GM23338 (cell line): ENCODE measurements around the gene AZIN2. TPM values are rescaled to one million over a fixed set of nuclear protein-coding genes. Genes with fewer than 3 reads are reported as not detected.

Experiments used
- ATAC-seq: fragments of 200-7000 bp; cut with Tn5 transposase; 3 replicates; pipeline ENCODE4 v1.9.1; 2020
- DNase-seq: peaks from one replicate; pipeline ENCODE4 v3.0.0-alpha.2; 2015; ENCODE audit warnings: low spot score
- H2AFZ ChIP-seq: fragments of 200-600 bp; sonication (generic); 2 replicates; pipeline ENCODE4 v1.8.0; 2016; ENCODE audit warnings: antibody characterized with exemption, mild to moderate bottlenecking, moderate library complexity
- H3F3A ChIP-seq: fragments of 200-600 bp; sonication (generic); replicated peaks from 2 replicates; pipeline ENCODE4 v1.8.0; 2017; ENCODE audit warnings: antibody characterized with exemption, mixed run types, low read depth
- H3K27ac ChIP-seq: fragments of 200-600 bp; sonication (generic); 2 replicates; pipeline ENCODE4 v1.6.1; 2016; ENCODE audit warnings: low read depth
- H3K27me3 ChIP-seq: fragments of 200-600 bp; sonication (generic); 2 replicates; pipeline ENCODE4 v1.8.0; 2016; ENCODE audit warnings: mild to moderate bottlenecking, mixed run types, moderate library complexity; ENCODE audit not compliant: insufficient read depth
- H3K36me3 ChIP-seq: fragments of 200-600 bp; sonication (generic); 2 replicates; pipeline ENCODE4 v1.8.0; 2016; ENCODE audit warnings: mild to moderate bottlenecking; ENCODE audit not compliant: insufficient read depth
- H3K4me1 ChIP-seq: fragments of 200-600 bp; sonication (generic); 2 replicates; pipeline ENCODE4 v1.8.0; 2016; ENCODE audit warnings: mild to moderate bottlenecking, moderate library complexity; ENCODE audit not compliant: insufficient read depth
- H3K4me2 ChIP-seq: fragments of 200-600 bp; sonication (generic); 2 replicates; pipeline ENCODE4 v1.7.1; 2017; ENCODE audit warnings: mixed run types
- H3K4me3 ChIP-seq: fragments of 200-600 bp; sonication (generic); 2 replicates; pipeline ENCODE4 v1.6.1; 2016; ENCODE audit warnings: mixed run types
- H3K79me2 ChIP-seq: fragments of 200-600 bp; sonication (generic); replicated peaks from 2 replicates; pipeline ENCODE4 v1.8.0; 2017; ENCODE audit warnings: mild to moderate bottlenecking; ENCODE audit not compliant: insufficient read depth
- H3K9me2 ChIP-seq: fragments of 200-600 bp; sonication (generic); 2 replicates; pipeline ENCODE4 v1.8.0; 2017; ENCODE audit not compliant: insufficient read depth
- H4K20me1 ChIP-seq: fragments of 200-600 bp; sonication (generic); replicated peaks from 2 replicates; pipeline ENCODE4 v1.8.0; 2017; ENCODE audit warnings: mild to moderate bottlenecking; ENCODE audit not compliant: insufficient read depth
- H3K27ac Mint-ChIP-seq: 2 replicates; pipeline ENCODE4 v1.8.0; 2020; ENCODE audit warnings: inconsistent platforms, mild to moderate bottlenecking, moderate library complexity, mixed read lengths
- H3K27me3 Mint-ChIP-seq: 3 replicates; pipeline ENCODE4 v1.8.0; 2022; ENCODE audit warnings: low read depth, mild to moderate bottlenecking, moderate library complexity, mixed read lengths, inconsistent platforms; ENCODE audit not compliant: insufficient read depth, poor library complexity
- H3K36me3 Mint-ChIP-seq: 3 replicates; pipeline ENCODE4 v1.8.0; 2021; ENCODE audit warnings: low read depth, mild to moderate bottlenecking, inconsistent platforms, moderate library complexity, mixed read lengths
- H3K4me1 Mint-ChIP-seq: 3 replicates; pipeline ENCODE4 v1.8.0; 2020; ENCODE audit warnings: mild to moderate bottlenecking, inconsistent platforms, mixed read lengths
- H3K4me3 Mint-ChIP-seq: 3 replicates; pipeline ENCODE4 v1.8.0; 2021; ENCODE audit warnings: moderate library complexity, mild to moderate bottlenecking, inconsistent platforms, mixed read lengths
- H3K9me3 Mint-ChIP-seq: 3 replicates; pipeline ENCODE4 v1.8.0; 2020; ENCODE audit warnings: moderate library complexity, mild to moderate bottlenecking, inconsistent platforms, mixed read lengths
- CREB1 ChIP-seq: fragments of 250-450 bp; sonication (Bioruptor Pico); IDR thresholded peaks from 2 replicates; pipeline ENCODE4 v1.5.0; 2020; ENCODE audit warnings: low read depth, mild to moderate bottlenecking, moderate library complexity
- JUNB ChIP-seq: IDR thresholded peaks from one replicate; pipeline ENCODE4 v1.6.1; 2016; ENCODE audit warnings: antibody characterized with exemption; ENCODE audit not compliant: unreplicated experiment
- POLR2AphosphoS5 ChIP-seq: IDR thresholded peaks from 2 replicates; pipeline ENCODE4 v1.6.1; 2016; ENCODE audit warnings: antibody characterized with exemption, low read depth
- REST ChIP-seq: IDR thresholded peaks from one replicate; pipeline ENCODE4 v1.6.1; 2018; ENCODE audit warnings: antibody characterized with exemption; ENCODE audit not compliant: unreplicated experiment
- polyA plus RNA-seq: library from polyadenylated mRNA; unstranded; fragments of >200 nt; fragmentation: Nextera tagmentation; extraction: Ambion mirVana; gene quantifications from 2 replicates; pipeline ENCODE4 v1.2.1, GENCODE V29; 2016
- total RNA-seq: library from RNA; depleted of rRNA; stranded (reverse); fragments of >200 nt; shearing (Covaris generic); gene quantifications from 2 replicates; pipeline ENCODE4 v1.2.3, GENCODE V29; 2014

Gene AZIN2
- total and polyA plus RNA-seq, 2 experiments from 2014 or later = 0.37 to 1.2 TPM

- peak overlapping the region; percentile 36 for H3K27ac Mint-ChIP-seq
- peaks cover 6% of the 10 kb centered on the region for H3K27me3 Mint-ChIP-seq
- Histone ChIP-seq H3K4me2 (peak overlapping the region; percentile 92), H2AFZ (peak overlapping the region; percentile 83), H3K79me2 (peaks cover 54% of the 10 kb centered on the region), H3F3A (no peaks in the 10 kb centered on the region; the same call in 1 of the 2 replicates), H3K36me3 (no peaks in the 10 kb centered on the region), H3K9me2 (no peaks in the 10 kb centered on the region; the same call in 1 of the 2 replicates), H3K4me3 (peak overlapping the region; percentile 97), H3K27ac (no peak overlapping the region), H4K20me1 (peaks cover 39% of the 10 kb centered on the region), H3K4me1 (peaks cover 11% of the 10 kb centered on the region), H3K27me3 (peaks cover 8% of the 10 kb centered on the region)
- TF ChIP-seq JUNB = no peak
- H3K4me3 Mint-ChIP-seq = peak overlapping the region; percentile 88
- peaks cover 10% of the 10 kb centered on the region; the same call in 2 of the 3 replicates for H3K4me1 Mint-ChIP-seq
- H3K36me3 Mint-ChIP-seq = peaks cover 16% of the 10 kb centered on the region; the same call in 2 of the 3 replicates
- ATAC-seq (peak; percentile 34), DNase-seq (peak; percentile 26)
- peaks cover 10% of the 10 kb centered on the region for H3K9me3 Mint-ChIP-seq
These were observed 44.9 kb upstream of the AZIN2 start for GRCh38 chr1:33036051-33036525.

GRCh38 chr1:33036526-33037503, 44.1 kb upstream of the AZIN2 start, which contains the start of gene AK2:
Gene AK2, minus strand, starts transcription at chr1:33036883. Its CDS starts 55 bp downstream, at chr1:33036828.
- H3K27me3 ChIP-seq = peaks cover 8% of the 10 kb centered on the region
- Mint-ChIP-seq H3K27me3 (peaks cover 6% of the 10 kb centered on the region), H3K27ac (peak within 1 kb of the TSS; percentile 39), H3K9me3 (peaks cover 10% of the 10 kb centered on the region), H3K4me1 (peaks cover 8% of the 10 kb centered on the region; the same call in 2 of the 3 replicates), H3K4me3 (peak within 1 kb of the TSS; percentile 88), H3K36me3 (peaks cover 13% of the 10 kb centered on the region; the same call in 2 of the 3 replicates)
- TF ChIP-seq CREB1 (CRISPR knock-in tag) (peak; percentile 90), POLR2AphosphoS5 (peak; percentile 85), REST (no peak)
- H3K4me3 ChIP-seq = peak within 1 kb of the TSS; percentile 97
- H2AFZ ChIP-seq = peak within 1 kb of the TSS; percentile 83
- DNase-seq = peak; percentile 98
- peak within 1 kb of the TSS; percentile 92 for H3K4me2 ChIP-seq
- peak; percentile 99 for ATAC-seq
- peaks cover 11% of the 10 kb centered on the region for H3K4me1 ChIP-seq
- peaks cover 32% of the 10 kb centered on the region for H4K20me1 ChIP-seq
- no peaks in the 10 kb centered on the region for H3K36me3 ChIP-seq
- no peaks in the 10 kb centered on the region; the same call in 1 of the 2 replicates for H3K9me2 ChIP-seq
- H3F3A ChIP-seq = no peaks in the 10 kb centered on the region
- H3K27ac ChIP-seq = no peak within 1 kb of the TSS
- H3K79me2 ChIP-seq = peaks cover 47% of the 10 kb centered on the region
